Effector CD4-positive, alpha-beta T cell (primary cell): Measurements from ENCODE around the gene NRBP1.

Source experiments
- DNase-seq: peaks from one replicate; pipeline ENCODE4 v3.0.0-alpha.2; 2020
- total RNA-seq: gene quantifications from one replicate; lab custom pipeline; 2026; lab: John Stamatoyannopoulos, UW

The NRBP1 gene
- 192 reads per million, percentile 92 among the genes with 10 or more reads in this experiment for total RNA-seq

GRCh38 chr2:27428213-27428977 is at the start of gene NRBP1:
TSS of gene NRBP1 (plus strand) at chr2:27428631. CDS start at chr2:27433274, 4,643 bp downstream.
- DNase-seq, result peak; percentile 88

DNA sequence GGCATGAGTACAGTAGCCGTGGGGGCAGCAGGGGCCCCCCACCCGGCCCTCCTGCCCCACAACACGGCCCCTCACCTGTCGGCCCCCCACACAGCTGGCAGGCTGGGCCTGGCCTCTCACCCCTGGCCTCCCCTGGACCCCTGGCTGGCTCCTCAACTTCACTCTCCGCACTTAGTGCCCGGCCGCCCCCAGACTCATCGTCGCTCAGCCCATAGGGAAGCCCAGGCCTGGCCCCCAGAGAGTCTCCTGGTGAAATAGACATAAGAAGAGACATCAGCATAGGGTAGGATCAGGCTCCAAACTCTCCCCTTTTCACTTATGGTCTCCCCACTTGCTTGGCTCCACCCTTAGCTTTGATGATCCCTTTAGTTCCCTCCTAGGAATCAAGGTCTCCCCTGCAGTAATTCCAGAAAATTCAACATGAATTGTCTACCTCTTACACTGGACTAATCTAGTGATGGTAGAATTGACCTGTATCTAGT is 49.6 kb upstream of the NRBP1 start:
- DNase-seq, result no peak

DNA sequence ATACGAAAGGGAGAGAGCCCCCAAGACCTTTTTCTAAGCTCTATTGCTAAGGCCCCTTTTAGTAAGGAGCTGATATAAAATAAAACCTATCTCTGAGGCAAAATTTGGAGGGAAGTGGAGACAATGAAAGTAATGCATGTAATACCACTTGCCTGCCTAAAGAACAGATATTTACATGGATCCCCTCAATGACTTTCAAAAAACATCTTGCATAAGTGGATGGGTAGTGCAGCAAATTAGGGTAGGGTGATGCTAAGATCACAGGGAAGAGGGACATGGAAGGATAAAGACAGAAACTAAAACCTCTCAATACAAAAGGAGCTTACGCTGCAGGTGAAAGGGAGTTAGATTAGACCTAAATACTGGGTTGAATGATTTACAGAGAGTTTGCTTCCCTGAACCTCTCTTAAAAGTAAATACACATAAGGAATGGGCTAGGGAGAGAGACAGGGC is 49.0 kb upstream of the NRBP1 start:
- no peak for DNase-seq

DNA sequence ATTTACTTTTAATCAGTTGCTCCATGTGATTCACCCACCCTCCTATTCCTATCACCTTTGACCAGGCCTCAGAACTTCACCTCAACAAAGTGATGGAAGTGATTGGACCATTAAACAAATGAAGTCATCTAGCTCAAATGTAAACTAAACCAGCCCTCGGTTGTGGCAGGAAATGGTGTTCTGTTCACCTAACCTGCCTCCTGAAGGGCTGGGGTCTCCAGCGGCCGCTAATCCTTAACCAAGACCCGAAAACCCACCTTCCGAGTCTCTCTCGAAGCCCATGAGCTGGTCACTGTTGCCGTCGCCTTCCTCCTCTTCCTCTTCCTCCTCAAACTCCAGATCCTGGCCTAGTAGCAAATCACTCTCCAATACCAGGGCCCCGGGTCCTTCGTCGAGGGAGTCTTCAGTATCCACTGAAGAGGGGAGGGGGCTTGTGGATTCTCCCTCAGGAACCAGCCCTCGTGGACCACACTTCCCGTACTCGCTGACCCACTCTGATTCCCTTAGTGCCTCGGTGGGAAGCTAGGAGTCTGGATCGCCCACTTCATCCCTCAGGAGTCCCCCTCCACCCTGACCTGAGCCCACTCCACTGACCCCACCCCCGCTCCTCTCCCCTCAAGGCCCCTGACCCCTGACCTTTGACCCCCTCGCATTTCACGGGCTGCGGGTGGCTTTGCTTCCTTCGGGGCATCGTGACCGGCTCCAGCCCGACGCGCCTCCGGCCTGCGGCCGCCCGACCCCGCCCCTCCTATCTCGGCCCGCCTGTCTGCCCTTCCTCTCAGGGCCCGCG is 48.4 kb upstream of the NRBP1 start:
- DNase-seq, result peak; percentile 49

GRCh38 chr2:27380626-27381545 is 47.5 kb upstream of the NRBP1 start, which contains the start of gene ZNF513:
TSS of gene ZNF513 (minus strand) at chr2:27380734. CDS start at chr2:27380526, 208 bp downstream.
- DNase-seq, result peak; percentile 82

DNA sequence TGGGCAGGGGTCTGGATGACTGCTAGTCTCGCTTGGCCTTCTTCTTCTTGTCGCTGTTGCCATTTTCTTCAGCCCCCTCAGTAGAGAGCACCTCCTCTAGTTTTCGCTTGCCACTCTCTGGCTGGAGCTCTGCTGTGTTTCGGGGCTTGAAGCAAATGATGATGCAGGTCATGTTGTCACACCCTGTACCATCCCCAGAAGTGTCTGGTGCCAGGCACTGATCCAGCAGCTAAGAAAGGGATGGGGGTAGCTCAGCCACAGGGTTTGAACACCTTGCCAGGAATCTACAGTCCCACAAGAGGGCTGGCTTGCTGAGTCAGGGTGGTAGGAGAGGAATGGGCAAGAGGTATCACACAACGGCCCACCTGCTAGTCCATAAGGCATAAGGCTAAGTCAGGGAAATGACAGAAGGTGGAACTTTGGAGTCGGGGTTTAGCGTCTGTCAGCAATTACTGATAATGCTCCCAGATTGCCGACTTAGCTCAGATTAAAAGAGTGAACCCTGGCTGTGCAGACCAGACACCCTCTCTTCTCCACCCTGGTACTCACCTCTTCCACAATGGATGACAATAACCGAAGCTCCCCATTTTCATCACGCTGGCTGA is 46.8 kb upstream of the NRBP1 start:
- DNase-seq, result no peak

DNA sequence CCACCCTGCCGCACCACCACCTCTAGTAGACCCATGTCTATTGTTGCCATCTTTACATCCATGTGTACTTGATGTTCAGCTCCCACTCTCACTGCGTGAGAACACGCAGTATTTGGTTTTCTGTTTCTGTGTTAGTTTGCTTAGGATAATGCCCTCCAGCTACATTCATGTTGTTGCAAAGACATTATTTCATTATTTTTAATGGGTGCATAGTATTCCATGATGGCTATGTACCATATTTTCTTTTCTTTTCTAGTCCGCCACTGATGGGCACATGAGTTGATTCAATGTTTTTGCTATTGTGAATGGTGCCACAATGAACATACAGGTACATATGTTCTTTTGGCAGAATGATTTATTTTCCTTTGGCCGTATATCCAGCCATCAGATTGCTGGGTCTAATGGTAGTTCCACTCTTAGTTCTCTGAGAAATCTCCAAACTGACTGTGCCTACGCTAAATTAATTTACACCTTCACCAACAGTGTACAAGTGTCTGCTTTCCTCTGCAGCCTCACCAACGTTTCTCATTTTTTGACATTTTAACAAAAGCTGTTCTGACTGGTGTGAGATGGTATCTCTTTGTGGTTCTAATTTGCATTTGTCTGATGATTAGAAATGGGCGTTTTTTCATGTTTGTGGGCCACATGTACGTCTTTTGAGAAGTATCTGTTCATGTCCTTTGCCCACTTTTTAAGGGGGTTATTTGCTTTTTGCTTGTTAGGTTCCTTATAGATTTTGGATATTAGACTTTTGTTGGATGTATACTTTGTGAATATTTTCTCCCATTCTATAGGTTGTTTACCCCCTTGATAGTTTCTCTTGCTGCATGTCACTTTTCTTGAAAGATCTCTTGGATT is 37.4 kb upstream of the NRBP1 start:
- DNase-seq, result peak; percentile 17

- DNase-seq, result no peak
Observed at GRCh38 chr2:27393225-27393624, 35.2 kb upstream of the NRBP1 start.

DNA sequence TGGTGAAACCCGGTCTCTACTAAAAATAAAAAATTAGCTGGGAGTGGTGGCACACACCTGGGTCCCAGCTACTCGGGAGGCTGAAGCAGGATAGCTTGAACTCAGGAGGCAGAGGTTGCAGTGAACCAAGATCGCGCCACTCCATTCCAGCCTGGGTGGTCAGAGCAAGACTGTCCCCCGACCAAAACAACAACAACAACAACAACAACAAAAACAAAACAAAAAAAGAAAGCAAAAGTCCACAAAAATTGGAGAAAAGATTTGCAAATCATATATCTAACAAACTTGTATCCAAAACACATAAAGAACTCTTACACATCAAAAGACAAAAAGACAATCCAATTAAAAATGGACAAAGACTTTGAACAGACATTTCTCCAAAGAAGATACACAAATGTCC is 29.5 kb upstream of the NRBP1 start:
- no peak for DNase-seq

GRCh38 chr2:27400348-27401135 is 27.9 kb upstream of the NRBP1 start:
- no peak for DNase-seq

DNA sequence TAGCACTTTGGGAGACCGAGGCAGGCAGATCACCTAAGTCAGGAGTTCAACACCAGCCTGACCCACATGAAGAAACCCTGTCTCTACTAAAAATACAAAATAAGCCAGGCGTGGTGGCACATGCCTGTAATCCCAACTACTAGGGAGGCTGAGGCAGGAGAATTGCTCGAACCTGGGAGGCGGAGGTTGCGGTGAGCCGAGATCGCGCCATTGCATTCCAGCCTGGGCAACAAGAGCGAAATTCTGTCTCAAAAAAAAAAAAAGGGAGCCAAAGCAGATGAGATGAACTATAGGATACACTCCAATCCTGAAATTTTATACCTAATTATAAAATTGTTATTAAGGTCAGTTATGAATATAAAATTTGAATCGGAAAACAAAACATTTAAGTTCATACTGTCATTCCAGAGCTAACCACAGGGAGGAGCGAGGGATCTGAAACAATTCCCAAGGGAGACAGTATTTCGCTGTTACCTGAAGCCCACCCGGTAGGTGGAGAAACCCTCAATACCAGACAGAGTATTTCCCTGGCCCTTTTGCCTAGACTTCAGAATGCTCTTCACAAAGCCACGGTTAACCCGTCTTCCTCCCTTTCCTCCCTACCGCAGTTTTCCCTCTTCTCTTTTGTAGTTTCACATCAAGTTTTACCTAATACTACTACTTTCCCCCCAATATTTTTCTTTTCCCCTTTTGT is 20.5 kb upstream of the NRBP1 start:
- DNase-seq, result no peak

- no peak for DNase-seq
Observed at GRCh38 chr2:27408601-27409320, 19.7 kb upstream of the NRBP1 start.

DNA sequence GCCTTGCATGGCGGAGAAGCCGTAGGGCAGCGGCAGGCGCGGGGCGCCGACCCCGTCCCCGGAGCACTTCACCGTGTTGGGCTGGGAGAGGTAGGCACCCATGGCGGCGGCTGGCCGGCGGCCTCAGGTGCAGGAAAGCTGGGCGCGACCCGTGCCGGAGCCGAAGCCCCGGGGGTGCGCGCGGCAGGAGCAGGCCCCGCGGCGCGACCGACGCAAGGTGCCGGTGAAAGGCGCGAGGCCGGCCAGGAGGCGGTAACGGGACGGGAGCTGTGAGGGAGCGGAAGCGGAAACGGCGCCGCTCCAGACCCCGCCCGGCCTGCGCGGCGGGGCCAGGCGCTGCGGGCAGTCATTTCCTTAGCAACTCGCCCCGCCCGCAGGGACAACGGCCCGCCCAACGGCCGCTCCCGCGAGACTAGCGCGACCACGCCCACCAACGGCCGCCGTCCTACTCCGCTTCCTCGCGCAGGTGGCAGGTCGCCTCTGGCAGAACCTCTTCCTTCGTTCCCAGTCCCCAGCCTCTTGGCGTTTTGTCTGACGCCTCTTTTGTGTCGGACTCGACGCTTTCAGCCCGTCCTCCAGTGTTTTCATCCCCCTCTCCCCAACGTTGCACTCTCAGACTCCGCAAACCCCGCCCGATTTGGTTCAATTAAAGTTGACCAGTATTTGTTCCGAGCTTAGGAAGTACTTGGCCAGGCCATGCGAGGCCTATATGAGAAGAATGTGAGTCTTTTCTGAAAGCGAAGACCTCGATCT is 18.9 kb upstream of the NRBP1 start, which contains the start of gene PPM1G:
Gene PPM1G (minus strand): TSS at position 271 of the 753 bp plus-strand sequence. CDS start 169 bp downstream, at position 102.
- peak; percentile 95 for DNase-seq

GRCh38 chr2:27412419-27413152 is 15.8 kb upstream of the NRBP1 start:
- no peak for DNase-seq

GRCh38 chr2:27416151-27416550 is 12.3 kb upstream of the NRBP1 start:
- DNase-seq, result no peak

DNA sequence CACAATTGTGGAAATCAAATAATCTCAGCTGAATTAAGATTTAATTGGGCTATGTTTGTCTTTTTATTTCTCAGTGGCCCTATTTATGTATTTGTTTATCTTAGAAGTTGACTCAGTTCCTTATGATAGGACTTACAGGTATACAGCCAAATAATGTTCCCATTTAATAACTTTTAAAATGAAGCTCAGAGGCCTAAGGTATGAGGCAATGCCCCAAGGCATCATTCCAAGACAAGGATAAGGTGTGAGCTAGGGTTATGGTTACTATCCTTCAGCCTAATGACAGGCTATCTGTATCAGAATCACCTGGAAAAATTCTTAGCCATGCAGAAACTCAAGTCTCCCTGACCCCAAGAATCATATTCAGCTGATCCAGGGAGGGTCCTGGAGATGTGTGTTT is 7.4 kb upstream of the NRBP1 start:
- no peak for DNase-seq

DNA sequence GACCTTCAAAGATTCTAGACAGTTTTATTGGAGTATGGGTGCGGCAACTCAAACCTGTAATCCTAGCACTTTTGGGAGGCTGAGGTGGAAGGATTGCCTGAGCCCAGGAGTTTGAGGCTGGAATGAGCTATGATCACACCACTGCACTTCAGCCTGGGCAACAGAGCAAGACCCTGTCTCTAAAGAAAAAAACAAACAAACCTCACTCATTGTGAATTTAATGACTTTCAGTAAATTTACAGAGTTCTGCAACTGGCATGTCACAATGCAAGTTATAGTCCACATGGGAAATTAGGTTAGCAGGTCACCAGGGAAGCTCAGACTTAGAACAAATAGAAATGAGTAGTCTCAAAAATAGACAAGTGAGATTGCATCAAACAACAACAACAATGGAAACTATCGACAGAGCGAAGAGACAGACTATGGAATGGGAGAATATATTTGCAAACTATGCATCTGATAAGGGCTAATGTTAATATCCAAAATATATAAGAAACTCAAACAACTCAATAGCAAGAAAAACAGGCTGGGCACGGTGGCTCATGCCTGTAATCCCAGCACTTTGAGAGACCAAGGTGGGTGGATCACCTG is 6.7 kb upstream of the NRBP1 start:
- no peak for DNase-seq
